Peyer's patch (tissue), 4 donors: ENCODE data around the gene PRRC2B. TPM values are rescaled to one million over a fixed set of nuclear protein-coding genes. Genes with fewer than 3 reads are reported as not detected.

Experiments used
- DNase-seq, 3 donors: peaks; one replicate each; pipeline ENCODE4 v3.0.0-alpha.2; 2017 to 2019
- H3K27ac ChIP-seq, 4 donors: fragments of 200-600 bp; sonication (generic); one replicate each; pipeline ENCODE4 v1.5.1; 2016 to 2019
- H3K27me3 ChIP-seq, 2 donors: fragments of 200-600 bp; sonication (generic); one replicate each; pipeline ENCODE4 v1.5.1; 2019
- H3K36me3 ChIP-seq, 3 donors: fragments of 200-600 bp; sonication (generic); one replicate each; pipeline ENCODE4 v1.5.1; 2016 to 2019
- H3K4me1 ChIP-seq, 4 donors: fragments of 200-600 bp; sonication (generic); one replicate each; pipeline ENCODE4 v1.5.1; 2016 to 2019
- H3K4me3 ChIP-seq, 4 donors: fragments of 200-600 bp; sonication (generic); 1 replicate in 3 of 4; 2 replicates in 1 of 4; pipeline ENCODE4 v1.5.1; 2016 to 2019; ENCODE audit warnings: mild to moderate bottlenecking in 1 of 4
- H3K9me3 ChIP-seq, 4 donors: fragments of 200-600 bp; sonication (generic); one replicate each; pipeline ENCODE4 v1.5.1; 2016 to 2019; ENCODE audit warnings: mild to moderate bottlenecking in 1 of 4
- POLR2A ChIP-seq, 2 donors: fragments of 450-650 bp; IDR thresholded peaks; one replicate each; pipeline ENCODE4 v1.5.1; 2017; ENCODE audit warnings: antibody characterized with exemption in 2 of 2, mild to moderate bottlenecking in 2 of 2, moderate library complexity in 2 of 2
- total RNA-seq, 4 donors: library from RNA; depleted of rRNA; stranded (reverse); fragments of >200 nt; gene quantifications; one replicate each; pipeline ENCODE4 v1.1.0, GENCODE V29; 2016
- TF ChIP-seq, protein P1 (sequence below), 6 experiments: fragments of 450-650 bp in 4 of 6; fragments of 200-600 bp in 2 of 6; sonication (generic) in 1 of 6; IDR thresholded peaks; one replicate each; pipeline ENCODE4 v1.5.1; 2017 to 2019; ENCODE audit warnings: antibody characterized with exemption in 6 of 6, mild to moderate bottlenecking in 3 of 6, moderate library complexity in 1 of 6

The PRRC2B gene
- total RNA-seq, 4 donors from 2014 or later: 109 to 174 (median 149) TPM

DNA sequence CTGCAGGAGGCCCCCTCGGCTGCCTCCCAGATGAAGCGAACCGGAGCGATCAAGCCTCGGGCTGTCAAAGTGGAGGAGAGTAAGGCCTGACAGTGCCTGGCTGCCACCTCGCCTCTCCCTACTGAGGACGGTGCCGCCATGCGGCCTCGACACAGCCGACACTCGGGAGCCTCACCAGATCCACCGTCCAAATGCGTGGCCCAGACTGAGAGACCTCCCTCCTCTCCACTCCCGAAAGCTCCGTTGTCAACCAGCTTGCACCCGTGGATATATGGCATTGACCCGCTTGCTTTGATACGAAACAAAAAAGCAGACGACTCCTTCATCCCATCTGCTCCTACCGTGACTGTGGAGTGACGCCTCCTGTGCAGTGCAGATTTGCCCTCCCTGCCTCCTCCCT lies 101.9 kb downstream of the PRRC2B start:
- Histone ChIP-seq H3K27me3 (no peaks in the 10 kb centered on the region), H3K9me3 (no peaks in the 10 kb centered on the region), H3K36me3 (peaks cover 0 to 86% (median 0%) of the 10 kb centered on the region in 3 donors), H3K27ac (no peak overlapping the region), H3K4me3 (no peak overlapping the region), H3K4me1 (peaks cover 0 to 7% (median 0%) of the 10 kb centered on the region in 4 donors)
- no peak for DNase-seq
- no peak for TF ChIP-seq POLR2A (IDR thresholded peaks at IDR 0.05)
- TF ChIP-seq, protein P1, sequence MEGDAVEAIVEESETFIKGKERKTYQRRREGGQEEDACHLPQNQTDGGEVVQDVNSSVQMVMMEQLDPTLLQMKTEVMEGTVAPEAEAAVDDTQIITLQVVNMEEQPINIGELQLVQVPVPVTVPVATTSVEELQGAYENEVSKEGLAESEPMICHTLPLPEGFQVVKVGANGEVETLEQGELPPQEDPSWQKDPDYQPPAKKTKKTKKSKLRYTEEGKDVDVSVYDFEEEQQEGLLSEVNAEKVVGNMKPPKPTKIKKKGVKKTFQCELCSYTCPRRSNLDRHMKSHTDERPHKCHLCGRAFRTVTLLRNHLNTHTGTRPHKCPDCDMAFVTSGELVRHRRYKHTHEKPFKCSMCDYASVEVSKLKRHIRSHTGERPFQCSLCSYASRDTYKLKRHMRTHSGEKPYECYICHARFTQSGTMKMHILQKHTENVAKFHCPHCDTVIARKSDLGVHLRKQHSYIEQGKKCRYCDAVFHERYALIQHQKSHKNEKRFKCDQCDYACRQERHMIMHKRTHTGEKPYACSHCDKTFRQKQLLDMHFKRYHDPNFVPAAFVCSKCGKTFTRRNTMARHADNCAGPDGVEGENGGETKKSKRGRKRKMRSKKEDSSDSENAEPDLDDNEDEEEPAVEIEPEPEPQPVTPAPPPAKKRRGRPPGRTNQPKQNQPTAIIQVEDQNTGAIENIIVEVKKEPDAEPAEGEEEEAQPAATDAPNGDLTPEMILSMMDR (IDR thresholded peaks at IDR 0.05): no peak

DNA sequence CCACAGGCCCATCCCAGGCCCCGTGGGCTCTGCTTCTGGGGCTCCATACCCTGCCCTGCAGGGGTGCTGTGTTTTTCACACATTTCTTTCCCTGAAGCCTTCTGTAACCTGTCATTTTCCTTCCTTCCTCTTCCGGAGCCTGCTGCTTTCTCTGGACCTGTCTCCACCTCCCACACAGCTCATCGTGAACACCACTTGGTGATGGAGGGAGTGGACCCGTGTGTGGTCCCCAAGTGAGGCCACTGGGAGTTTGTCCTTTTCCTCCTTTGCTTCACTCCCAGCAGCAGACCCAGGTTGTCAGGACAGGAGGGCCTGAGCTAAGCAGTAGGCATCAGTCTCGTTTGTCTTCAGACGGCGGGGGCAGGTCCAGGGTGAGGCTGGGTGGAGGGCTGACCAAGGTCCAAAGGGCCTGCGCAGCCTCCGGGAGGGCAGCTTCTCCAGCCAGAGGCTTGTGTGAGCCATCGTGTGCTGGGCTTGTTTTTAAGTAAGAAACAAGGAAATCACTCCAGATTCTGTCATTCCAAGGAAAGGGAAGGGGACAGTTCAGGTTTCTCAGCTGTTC lies 103.0 kb downstream of the PRRC2B start:
- TF ChIP-seq, protein P1 (IDR thresholded peaks at IDR 0.05): no peak
- TF ChIP-seq POLR2A (IDR thresholded peaks at IDR 0.05): no peak
- Histone ChIP-seq H3K36me3 (peaks cover 0 to 74% (median 0%) of the 10 kb centered on the region in 3 donors), H3K27ac (peak overlapping the region in 2 of 4 donors; percentile 69 to 77), H3K27me3 (no peaks in the 10 kb centered on the region), H3K4me1 (peaks cover 0 to 14% (median 0%) of the 10 kb centered on the region in 4 donors), H3K9me3 (no peaks in the 10 kb centered on the region), H3K4me3 (no peak overlapping the region)
- peak in 2 of 3 donors; percentile 76 to 82 for DNase-seq

DNA sequence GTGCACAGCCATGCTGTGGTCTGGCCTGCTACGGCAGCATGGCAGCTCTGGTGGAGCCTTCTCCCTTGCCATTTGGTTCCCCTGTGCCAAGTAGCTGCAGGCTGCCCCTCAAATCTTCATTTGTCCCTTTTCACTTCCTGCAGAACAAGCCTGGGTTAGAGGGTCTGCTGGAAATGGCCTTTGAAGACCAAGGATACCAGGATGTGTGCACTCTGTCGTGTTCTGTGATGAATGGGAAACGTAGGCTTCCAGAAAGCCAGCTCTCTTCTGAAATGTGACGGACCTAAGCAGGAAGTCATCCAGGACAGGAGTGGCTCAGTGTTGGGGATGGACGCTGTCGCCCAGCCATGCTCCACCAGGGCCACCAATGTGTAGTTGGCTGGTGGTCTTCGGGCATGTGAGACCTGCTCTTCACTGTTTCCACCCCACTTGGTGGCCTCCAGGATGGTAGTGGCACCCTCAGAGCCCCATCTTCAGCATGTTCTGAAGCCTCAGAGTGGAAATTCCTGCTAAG lies 105.4 kb downstream of the PRRC2B start:
- TF ChIP-seq, protein P1 (IDR thresholded peaks at IDR 0.05): no peak
- TF ChIP-seq POLR2A (IDR thresholded peaks at IDR 0.05): no peak
- no peak for DNase-seq
- H3K9me3 ChIP-seq: no peaks in the 10 kb centered on the region
- H3K36me3 ChIP-seq: peaks cover 0 to 50% (median 0%) of the 10 kb centered on the region in 3 donors
- H3K4me1 ChIP-seq: peaks cover 0 to 29% (median 2%) of the 10 kb centered on the region in 4 donors
- H3K27ac ChIP-seq: peak overlapping the region in 1 of 4 donors; percentile 21
- H3K27me3 ChIP-seq: no peaks in the 10 kb centered on the region
- H3K4me3 ChIP-seq: no peak overlapping the region

DNA sequence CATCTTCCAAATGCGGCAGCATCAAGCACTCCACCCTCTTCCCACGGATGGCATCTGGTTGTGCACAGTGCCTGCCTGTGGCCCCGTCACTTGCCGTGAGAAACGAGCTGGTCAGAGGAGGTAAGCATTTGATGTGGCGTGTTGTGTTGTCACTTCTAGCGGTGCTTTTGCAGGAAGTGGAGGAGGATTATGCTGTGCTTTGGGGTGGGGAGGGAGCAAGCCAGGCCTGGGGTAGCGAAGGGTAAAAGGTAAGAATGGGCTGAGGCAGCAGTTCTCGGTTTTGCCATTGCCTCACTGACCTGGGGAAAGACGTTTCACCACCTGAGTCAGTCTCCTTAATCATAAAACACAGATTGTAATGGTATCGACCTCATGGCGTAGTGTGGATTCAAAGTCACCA lies 106.5 kb downstream of the PRRC2B start:
- Histone ChIP-seq H3K4me1 (peaks cover 0 to 36% (median 2%) of the 10 kb centered on the region in 4 donors), H3K27ac (peak overlapping the region in 3 of 4 donors; percentile 16 to 53 (median 35)), H3K9me3 (no peaks in the 10 kb centered on the region), H3K27me3 (no peaks in the 10 kb centered on the region), H3K4me3 (no peak overlapping the region), H3K36me3 (peaks cover 0 to 40% (median 0%) of the 10 kb centered on the region in 3 donors)
- peak in 2 of 3 donors; percentile 43 to 61 for DNase-seq
- TF ChIP-seq POLR2A (IDR thresholded peaks at IDR 0.05): no peak
- TF ChIP-seq, protein P1 (IDR thresholded peaks at IDR 0.05): no peak

DNA sequence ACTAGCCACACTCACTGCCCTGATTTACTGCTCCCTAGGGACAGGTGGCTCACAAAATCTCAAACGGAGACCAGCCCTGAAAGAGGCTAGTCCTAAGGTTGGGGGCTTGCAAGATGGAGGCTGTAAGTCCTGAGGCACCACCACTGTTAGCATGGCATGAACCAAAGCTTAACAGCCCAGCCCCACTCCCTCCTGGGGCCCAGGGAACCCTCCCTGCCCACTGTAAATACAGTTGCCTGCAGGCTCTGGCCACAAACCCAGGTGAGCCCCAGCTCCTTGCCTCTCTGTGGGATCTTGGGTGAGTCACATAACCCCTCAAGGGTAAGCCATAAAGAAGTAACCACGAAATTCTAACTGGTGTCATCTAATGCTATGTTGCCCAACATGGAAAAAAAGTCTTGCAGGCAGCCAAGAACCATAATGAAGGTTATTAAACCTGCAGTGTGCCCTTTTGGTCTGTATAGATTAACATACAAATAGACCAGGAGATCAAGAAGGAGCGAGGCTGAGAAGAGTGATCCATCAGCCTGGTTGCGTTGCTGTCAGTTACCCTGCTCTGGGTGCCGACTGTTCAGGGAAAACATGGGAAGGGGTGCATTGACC lies 107.2 kb downstream of the PRRC2B start:
- Histone ChIP-seq H3K9me3 (no peaks in the 10 kb centered on the region), H3K27ac (peak overlapping the region in 2 of 4 donors; percentile 16 to 53), H3K4me3 (no peak overlapping the region), H3K27me3 (no peaks in the 10 kb centered on the region), H3K36me3 (peaks cover 0 to 34% (median 0%) of the 10 kb centered on the region in 3 donors), H3K4me1 (peaks cover 0 to 36% (median 2%) of the 10 kb centered on the region in 4 donors)
- TF ChIP-seq POLR2A (IDR thresholded peaks at IDR 0.05): no peak
- TF ChIP-seq, protein P1 (IDR thresholded peaks at IDR 0.05): no peak
- no peak for DNase-seq
